Retinal pigment epithelial cell (primary cell): ENCODE data around the gene CRYAB.

Experiments
- DNase-seq: peaks from one replicate; pipeline ENCODE4 v3.0.0-alpha.2; 2010; ENCODE audit warnings: low read depth
- H3K4me3 ChIP-seq: 2 replicates; pipeline ENCODE4 v1.5.1; 2011; ENCODE audit warnings: mild to moderate bottlenecking, low read length, control low read depth, moderate library complexity
- TF ChIP-seq, protein P1 (sequence below): conservative IDR thresholded peaks from 2 replicates; pipeline ENCODE4 v1.5.1; 2011; ENCODE audit warnings: low read depth, low read length, control low read depth, inconsistent platforms

Gene CRYAB

DNA sequence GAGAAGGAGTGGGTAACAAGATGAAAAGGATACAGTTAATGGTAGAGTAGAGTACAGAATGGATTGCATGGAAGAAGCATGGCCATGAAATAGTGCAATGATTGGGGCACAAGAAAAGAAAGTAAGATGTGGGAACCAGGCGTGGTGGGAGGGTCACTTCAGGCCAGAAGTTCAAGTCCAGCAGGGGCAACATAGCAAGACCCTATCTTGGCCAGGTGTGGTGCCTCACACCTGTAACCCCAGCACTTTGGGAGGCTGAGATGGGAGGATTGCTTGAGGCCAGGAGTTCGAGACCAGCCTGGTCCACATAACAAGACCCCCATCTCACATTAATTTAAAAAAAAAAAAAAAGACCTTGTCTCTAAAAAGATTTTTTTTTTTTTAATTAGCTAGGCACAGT lies 5.7 kb upstream of the CRYAB start:
- TF ChIP-seq, protein P1, sequence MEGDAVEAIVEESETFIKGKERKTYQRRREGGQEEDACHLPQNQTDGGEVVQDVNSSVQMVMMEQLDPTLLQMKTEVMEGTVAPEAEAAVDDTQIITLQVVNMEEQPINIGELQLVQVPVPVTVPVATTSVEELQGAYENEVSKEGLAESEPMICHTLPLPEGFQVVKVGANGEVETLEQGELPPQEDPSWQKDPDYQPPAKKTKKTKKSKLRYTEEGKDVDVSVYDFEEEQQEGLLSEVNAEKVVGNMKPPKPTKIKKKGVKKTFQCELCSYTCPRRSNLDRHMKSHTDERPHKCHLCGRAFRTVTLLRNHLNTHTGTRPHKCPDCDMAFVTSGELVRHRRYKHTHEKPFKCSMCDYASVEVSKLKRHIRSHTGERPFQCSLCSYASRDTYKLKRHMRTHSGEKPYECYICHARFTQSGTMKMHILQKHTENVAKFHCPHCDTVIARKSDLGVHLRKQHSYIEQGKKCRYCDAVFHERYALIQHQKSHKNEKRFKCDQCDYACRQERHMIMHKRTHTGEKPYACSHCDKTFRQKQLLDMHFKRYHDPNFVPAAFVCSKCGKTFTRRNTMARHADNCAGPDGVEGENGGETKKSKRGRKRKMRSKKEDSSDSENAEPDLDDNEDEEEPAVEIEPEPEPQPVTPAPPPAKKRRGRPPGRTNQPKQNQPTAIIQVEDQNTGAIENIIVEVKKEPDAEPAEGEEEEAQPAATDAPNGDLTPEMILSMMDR = no peak
- DNase-seq = no peak
- no peak overlapping the region for H3K4me3 ChIP-seq

DNA sequence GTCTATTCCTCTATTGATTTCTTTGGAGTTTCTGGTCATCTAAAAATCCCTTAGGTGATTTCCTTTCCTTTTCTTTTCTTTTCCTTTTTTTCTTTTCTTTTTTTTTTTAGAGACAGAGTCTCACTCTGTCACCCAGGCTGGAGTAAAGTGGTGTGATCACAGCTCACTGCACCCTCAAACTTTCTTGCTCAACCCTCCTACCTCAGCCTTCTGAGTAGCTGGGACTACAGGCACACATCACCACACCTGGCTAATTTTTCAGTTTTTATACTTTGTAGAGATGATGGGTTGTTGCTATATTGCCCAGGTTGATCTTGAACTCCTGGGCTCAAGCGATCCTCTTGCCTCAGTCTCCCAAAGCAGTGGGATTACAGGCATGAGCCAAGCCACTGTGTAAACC lies 5.2 kb upstream of the CRYAB start:
- TF ChIP-seq, protein P1 = no peak
- H3K4me3 ChIP-seq = no peak overlapping the region
- no peak for DNase-seq

DNA sequence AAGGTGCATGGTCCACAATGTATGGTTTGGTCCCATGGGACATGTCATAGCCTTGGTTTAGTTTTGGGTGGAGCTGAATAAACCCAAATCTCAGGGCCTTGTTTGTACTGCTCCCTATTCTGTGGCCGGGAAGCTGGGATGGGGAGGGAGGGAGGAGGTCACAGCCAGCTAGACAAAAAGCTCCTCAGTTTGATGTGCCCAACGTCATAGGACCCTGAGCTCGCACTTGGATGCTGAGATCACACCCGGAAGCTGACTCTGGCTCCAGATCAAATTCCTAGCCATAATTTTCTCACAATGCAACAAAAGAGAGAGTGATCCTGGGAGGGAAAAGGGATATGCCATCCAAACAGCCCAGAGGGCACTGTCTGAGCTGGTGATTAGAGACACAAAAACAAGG lies 2.4 kb upstream of the CRYAB start:
- TF ChIP-seq, protein P1 = no peak
- DNase-seq = peak; percentile 78
- H3K4me3 ChIP-seq = no peak overlapping the region

DNA sequence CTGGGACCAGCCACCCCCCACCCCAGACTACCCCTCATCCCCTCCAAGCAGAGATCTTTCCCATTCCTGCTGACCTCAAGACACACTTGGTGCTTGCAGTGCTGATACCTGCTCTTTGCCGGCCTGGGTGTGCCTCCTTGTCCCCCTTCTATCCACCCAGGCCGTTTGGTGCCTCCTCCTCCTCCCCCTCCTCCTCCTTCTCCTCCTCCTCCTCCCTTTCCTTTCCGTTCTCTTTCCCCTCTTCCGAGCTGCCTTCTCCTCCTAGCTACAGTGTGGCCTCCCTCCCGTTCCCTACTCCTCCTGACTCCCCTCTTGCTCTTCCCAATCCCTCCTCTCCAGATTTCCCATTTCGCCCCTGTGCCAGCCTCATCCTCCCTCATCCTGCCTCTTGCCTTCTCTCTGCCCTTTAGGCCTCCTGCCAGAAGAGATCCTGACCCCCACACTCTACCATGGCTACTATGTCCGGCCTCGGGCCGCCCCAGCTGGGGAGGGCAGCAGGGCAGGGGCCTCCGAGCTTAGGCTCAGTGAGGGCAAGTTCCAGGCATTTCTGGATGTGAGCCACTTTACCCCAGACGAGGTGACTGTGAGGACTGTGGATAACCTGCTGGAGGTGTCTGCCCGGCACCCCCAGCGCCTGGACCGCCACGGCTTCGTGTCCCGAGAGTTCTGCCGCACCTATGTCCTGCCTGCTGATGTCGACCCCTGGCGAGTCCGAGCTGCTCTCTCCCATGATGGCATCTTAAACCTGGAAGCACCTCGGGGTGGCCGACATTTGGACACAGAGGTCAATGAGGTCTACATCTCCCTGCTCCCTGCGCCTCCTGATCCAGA lies 1.7 kb upstream of the CRYAB start:
- DNase-seq = no peak
- no peak overlapping the region for H3K4me3 ChIP-seq
- TF ChIP-seq, protein P1 = no peak

DNA sequence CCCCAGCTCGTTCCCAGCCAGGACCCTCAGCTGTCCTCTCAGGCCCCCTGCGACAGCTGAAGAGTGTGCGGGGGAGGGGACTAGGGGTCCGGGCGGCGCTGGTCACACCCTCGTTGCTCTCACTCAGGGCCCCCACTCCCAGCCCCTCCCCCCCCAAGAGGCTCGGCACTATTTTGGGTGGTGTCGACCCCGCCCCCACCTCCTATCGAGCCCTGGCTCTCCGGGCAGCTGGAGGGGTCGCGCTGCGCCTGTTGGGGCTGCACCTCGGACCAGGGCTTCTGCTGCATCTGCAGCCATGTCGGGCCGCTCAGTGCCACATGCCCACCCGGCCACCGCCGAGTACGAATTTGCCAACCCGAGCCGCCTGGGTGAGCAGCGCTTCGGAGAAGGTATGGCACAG lies 965 bp upstream of the CRYAB start, which contains the start of gene HSPB2:
Gene HSPB2, plus strand, starts transcription at position 200 of the 400 bp plus-strand sequence. Its CDS starts 96 bp downstream, at position 296.
- H3K4me3 ChIP-seq = peak within 1 kb of the TSS; percentile 41
- DNase-seq = no peak
- TF ChIP-seq, protein P1 = no peak

DNA sequence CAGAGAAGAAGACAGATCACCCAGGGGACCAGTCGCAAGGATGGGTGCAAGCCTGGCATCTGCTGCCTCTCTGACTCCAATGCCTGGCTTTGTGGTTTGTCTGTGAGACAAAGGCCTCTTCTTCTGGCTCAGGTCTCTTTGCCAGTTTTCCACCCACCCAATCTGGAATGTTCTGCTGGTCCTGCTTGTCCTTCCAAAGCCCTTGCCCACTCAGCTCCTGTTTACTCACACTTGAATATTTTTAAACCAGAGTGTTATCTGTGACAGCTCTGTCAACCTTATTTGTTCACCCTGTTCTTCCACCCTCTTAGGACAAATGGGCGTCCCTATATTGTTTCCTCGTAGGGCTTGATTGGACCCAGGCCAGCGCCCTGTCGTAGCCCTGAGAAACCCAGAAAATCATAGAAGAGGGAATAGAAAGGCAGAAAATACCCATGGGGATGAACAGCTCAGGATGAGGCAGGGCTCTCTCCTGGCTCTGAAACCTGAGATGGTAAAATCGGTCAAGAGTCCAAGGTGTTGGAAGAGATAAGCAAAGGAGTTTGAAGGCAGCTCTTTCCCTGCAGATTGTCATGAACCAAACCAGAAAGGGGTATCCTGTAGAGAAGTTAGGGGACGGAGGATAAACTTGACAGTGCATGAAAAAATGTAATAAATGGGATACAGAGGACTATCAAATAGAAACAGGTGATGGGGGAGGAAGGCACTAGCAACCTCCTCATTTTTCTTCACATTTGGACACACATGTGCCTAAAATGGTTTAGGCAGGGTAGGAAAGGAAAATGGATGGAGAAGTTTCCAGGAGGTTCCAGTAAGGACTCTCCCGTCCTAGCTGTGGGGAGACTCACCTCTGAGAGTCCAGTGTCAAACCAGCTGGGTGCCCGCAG lies 651 bp downstream of the CRYAB start:
- TF ChIP-seq, protein P1 = no peak
- no peak for DNase-seq
- peak overlapping the region; percentile 41 for H3K4me3 ChIP-seq
